ENCODE results near the gene SLC25A24.
"Not testable (repeated sequence)": the region's sequence is repeated elsewhere in the genome, so short reads cannot be mapped to it uniquely, and the experiment has no call there.

SLC25A24 gene

DNA sequence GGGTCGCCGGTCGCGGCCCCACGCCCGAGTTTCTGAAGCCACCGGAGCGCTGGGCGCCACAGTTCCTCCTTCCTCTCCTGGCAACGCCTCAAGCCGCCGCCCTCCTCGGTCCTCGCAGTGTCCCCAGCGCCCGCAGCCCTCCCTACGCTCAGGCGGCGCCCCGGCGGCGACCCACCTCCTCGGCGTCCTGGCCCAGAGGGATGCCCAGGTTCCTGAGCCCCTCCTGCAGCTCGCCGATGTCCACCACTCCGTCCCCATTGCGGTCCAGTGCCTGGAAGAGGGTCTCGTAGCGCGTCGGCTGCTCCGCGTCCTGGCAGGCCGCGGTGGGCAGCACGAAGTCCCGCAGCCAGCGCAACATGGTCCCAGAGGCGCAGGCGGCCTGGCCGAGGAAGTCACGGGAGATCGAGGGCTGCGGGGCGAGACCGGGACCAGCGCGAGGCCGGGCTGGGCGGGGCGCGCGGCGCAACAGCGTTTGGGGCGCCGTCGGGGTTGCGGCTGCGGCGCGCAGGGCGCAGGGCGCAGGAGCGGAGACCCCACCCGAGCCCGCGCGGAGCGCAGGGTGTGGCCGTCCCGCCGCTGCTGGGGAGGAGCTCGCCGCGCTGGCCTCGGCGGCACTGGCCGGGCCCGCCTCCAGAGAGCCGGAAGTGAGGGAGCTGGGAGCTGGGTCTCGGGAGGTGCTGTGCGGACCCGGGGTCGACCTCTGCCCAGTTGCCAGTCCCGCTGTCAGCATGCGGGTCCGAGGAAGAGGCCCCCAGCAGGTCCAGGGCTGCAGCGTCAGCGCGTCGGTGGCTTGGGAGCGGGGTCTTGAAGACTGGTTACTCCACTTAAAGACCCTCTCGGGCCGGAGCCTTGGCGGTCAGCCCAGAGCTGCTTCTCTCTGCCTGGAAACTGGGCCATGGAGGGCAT lies at the start of gene SLC25A24:
TSS of gene SLC25A24 (minus strand) at position 563 of the 906 bp plus-strand sequence. CDS start at position 358, 205 bp downstream.
- DNase-seq = peak; percentile 76

DNA sequence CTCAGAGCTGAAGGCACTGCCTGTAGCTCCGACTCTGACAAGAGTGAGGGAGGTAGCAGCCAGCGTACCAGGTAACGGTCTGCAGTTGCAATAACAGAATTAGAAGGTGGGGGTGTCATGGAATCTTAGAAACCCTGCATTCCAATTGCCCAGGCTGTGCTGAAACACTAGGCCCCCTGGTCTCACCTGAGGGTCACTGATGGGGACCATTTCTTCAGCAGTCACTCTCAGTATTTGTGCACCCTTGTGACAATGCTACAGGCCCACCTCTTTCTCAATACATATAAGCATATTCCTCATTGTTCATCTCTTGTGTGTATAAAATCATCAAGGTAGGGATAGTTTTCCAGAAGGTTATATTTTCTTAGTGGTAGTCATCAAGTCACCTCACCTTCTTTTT lies 43.8 kb upstream of the SLC25A24 start, which contains the start of gene NBPF4:
TSS of gene NBPF4 (minus strand) at position 101 of the 400 bp plus-strand sequence. CDS start 315 bp downstream, outside the sequence.
- not testable (repeated sequence) for DNase-seq

DNA sequence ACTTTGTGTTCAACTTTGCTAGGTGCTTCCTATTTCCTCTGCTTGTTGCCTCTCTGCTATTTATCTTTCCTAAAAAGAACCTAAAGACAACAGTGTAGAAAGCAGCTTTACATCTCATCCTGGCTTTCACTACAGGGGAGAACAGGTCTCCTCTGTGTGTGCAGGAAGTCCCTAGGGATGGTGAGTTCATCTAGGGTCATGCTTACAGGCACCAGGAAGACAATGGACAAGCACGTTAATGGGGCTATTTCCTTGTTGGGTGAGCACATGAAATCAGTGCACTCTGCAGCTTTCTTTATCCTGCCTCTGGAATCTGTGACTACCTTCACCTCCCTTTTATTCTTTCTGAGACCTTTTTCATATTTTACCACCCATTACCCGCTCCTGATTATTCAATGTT lies 39.3 kb upstream of the SLC25A24 start:
- not testable (repeated sequence) for DNase-seq

DNA sequence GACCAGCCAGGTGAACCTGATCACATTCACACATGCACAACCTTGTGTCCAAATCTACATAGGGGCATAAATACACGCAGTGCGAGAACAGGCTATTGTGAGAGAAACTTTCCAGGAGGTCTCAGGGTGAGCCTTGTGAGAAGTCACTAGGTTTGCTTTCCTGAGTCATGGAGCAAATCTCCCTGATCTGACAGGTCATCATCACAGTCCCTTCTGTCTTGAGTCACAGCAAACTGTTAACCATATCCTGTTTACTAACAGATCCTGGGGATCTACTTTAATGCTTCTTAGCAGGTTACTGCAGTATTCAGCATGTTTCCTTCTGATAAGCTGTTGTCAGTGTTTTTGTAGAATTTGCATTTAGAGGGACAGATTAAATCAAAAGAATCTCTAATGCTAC lies 35.2 kb upstream of the SLC25A24 start:
- peak; percentile 16 for DNase-seq

DNA sequence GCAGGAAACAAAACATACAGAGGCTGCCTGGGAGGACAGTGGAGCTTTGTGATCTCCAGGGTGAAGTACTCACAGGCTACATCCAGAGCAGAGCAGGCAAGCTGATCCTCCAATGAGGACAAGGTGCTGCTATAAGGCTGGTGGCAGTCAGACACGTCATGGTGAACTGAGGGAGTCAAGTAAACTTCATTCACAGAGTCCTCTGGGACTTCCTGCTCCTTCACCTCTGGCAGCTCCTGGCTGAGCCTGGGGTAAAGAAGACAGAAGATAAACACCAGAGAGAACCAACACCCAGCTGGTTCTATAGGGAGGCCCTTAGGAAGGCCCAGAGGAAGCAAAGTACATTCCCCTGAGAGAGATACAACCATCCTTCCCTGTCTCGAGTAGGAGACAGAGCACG lies 32.0 kb upstream of the SLC25A24 start:
- DNase-seq = not testable (repeated sequence)

DNA sequence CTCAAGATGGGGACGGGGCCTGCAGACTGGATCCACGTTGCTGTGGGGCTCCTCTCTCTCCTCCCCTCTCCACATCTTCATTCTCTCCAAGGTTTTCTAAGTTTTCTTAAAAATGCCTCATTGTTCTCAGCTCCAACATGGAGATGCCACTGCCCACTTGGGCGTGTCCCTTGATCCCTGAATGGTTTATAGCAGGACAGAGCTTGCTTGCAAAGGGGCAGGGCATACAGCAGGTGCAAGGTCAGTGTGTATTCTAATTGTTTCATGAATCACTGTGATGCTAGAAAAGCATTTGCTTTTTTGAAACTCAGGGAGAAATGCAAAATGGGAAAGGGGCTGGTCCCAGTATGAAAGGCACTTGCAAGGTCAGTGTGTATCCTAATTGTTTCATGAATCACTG lies 29.8 kb upstream of the SLC25A24 start:
- not testable (repeated sequence) for DNase-seq

DNA sequence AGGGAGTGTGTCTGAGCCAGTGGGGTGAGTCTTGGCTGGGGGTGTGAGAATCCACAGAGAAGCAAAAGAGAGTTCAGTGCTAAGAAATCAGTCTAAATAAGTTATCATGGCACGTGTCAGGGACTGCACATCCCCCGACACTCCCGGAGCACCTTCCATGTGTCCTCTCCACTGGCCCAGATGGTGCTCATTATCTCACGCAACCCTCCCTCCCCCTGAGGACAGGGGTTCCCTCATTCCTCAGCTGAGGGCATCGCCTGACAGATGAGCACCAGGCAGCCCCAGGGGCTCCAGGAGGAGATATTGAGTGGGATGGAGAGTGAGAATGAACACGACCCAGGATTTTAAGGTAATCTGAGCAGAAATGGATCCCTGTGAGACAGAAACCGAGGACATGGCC lies 27.6 kb upstream of the SLC25A24 start:
- not testable (repeated sequence) for DNase-seq

DNA sequence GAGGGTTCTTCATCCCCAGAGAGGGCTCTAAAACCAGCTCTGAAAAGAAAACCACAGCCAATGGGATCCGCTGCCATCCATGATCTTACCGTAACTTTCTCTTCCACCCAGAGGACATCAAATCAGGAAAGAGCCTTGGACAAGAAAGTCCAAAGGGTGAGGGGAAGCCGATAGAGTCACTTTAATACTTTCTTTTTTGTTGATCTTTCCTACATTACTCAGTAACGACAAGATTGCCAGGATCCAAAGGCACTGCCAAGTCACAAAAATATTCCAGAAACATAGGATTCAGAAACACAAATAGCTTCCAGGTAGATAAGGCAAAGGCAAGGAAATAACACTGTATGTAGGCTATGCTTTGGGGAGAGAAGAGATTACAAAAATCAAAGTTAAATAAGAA lies 26.7 kb upstream of the SLC25A24 start:
- not testable (repeated sequence) for DNase-seq

DNA sequence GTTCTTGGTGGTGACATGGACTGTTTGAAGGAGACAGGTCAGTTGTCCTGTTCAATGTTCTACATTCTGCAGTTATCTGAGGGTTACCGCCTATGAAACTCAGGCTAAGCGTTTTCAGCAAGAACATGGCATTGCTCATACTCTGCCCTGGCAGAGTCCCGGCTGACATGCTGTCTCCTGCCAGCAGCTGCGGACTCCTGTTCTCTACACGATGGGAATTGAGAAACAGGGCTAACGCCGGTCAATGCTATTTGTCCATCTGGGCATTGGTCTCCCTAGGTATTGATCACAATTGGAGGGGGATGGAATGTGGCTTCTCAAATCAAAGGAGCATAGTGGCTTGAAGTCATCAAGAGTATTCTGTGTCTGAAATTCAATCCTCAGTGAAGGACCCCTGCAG lies 23.1 kb upstream of the SLC25A24 start:
- not testable (repeated sequence) for DNase-seq

DNA sequence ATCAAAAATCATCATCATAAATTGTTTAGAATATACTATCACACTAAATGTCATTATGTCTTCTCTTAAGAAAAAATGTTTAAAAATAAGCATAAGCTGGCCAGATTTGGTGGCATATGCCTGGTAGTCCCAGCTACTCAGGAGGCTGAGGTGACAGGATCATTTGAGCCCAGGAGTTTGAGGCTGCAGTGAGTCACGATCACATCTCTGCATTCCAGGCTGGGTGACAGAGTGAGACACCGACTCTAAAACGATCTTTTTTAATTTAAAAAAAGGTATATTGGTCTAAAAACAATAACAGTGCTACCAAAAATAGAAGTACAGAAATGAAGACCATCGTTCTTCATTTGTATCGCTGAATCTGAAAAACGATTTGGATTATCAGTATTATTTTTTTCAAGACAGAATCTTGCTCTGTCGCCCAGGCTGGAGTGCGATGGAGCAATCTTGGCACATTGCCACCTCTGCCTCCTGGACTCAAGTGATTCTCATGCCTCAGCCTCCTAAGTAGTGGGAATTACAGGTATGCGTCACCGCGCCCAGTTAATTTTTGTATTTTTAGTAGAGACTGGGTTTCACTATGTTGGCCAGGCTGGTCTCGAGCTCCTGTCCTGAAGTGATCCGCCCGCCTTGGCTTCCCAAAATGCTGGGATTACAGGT lies 17.5 kb upstream of the SLC25A24 start:
- not testable (repeated sequence) for DNase-seq

DNA sequence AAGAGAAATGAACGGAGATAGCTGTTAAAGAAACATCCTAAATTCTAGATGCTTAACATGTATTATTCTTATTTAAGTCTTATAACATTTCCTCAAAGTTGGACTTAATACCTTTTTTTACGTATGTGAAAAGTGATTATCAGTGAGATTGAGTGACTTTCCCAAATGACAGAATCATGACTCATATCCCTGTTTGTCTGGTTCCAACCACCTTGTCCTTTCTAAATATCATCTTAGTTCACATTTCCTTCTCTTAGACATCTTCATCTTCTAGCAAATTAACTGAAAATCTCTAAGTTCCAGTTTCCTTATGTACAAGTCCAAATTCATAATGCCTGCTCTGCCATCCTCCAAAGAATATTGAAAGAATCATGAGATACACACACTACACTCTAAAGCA lies 16.9 kb upstream of the SLC25A24 start:
- DNase-seq = not testable (repeated sequence)

DNA sequence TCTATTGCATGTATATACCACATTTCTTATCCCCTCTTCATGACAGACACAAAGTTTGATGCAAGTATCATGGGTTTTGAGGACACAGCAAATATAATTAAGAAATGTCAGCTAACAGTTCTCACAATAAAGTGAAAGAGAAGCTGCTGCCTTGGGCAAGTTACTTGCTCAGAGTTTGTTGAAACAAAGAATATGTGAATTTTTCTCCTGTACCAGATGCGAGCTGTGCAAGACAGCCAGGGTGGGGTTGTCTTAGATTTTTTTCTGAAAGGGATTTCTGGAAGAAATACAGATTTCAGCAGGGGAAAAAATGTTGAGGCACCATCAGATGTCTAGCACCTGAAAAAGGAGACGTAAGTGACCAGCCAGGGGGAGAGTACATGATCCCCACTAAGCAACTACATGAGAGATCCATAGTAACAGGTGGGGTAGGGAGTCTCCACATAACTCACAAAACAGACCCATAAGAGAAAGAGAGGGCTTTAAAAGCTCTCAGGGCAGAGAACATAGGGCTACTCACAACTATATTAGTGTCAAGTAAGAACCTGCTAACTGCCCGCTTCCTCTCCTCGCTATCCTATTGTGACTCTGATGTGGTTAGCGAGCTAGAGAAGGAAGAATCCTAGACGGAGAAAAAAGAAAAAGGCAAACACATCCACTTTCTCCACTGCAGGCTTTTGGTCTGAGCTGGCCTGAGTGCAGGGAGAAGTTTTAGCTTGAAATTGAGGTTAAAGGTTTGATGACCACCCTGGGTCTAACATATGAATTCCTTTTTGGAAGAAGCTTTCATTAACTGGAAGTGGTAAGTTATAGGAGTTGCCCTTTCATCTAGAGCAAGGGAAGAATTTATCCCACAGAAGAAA lies 16.1 kb upstream of the SLC25A24 start:
- not testable (repeated sequence) for DNase-seq

DNA sequence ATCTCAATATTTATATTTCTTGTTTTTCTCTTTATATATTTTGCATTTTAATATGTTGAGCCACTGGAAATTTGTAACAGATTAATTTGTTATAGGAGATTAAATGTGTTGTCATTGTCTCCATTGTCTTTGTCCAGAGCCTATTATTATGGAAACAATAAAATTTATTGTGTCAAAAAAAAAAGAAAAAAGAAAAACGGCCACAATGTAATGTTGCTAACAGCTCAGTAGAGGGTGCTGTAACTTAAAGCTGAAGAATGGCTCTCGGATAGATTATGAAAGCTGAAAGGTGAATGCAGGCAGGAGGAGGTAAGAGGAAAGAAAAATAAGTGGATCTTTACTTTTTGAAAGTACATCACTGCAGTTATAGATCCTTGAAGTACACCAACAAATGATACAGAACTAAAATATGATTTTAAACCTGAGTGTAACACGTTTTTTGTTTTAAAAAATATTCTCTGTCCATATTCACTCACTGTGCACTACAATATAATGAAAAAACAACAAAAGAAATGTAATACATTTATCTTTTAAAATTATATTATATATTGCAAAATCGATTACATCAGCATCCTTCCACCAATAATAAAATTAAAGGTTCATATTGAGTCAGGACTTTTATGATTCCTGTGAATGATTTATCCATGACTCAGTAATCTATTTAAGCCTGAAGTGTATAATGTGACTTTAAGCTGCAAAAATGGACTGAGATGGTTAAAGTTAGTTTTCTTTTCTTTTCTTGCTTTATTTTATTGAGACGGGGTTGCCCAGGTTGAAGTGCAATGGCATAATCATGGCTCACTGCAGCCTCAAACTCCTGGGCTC lies 14.7 kb upstream of the SLC25A24 start:
- DNase-seq = not testable (repeated sequence)

DNA sequence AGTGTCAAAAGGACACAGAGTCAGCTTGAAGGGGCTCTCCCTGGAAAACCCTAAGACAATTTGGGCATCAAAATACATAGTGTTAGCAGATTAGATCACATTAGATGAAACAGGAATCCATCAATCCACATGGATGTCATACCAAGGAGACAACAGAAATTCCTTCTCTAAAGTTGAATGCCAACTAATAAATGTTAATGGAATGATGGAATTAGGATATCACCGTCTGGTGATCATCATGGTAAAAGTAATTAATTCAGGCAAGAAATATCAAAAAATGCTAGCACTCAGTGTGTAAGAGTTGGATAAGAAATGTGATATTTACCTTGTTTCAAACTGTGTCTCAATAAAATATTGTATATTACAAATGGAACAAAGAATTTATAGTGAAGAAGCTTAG lies 10.9 kb upstream of the SLC25A24 start:
- DNase-seq = no peak

DNA sequence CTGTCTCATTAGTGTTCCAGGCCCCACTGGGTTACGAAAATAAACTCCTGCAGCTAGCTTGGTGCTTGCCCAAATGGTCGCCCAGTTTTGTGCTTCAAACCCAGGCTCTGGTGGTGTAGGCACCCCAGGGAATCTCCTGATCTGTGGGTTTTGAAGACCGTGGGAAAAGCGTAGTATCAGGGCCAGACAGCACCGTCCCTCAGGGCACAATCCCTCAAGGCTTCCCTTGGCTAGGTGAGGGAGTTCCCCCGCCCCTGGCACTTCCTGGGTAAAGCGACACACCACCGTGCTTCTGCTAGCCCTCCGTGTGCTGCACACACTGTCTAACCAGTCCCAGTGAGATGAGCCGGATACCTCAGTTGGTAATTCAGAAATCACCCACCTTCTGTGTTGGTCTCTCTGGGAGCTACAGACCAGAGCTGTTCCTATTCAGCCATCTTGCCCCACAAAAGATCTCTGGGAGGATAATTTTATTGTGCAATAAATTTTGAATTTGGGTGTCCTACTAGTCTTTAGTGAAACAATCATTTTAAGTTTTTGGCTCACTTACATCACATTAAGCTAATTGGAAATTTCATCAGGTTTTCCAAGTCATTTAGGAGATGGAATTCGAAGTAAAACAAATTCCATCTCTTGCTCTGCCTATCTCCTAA lies 9.4 kb upstream of the SLC25A24 start:
- DNase-seq = no peak

DNA sequence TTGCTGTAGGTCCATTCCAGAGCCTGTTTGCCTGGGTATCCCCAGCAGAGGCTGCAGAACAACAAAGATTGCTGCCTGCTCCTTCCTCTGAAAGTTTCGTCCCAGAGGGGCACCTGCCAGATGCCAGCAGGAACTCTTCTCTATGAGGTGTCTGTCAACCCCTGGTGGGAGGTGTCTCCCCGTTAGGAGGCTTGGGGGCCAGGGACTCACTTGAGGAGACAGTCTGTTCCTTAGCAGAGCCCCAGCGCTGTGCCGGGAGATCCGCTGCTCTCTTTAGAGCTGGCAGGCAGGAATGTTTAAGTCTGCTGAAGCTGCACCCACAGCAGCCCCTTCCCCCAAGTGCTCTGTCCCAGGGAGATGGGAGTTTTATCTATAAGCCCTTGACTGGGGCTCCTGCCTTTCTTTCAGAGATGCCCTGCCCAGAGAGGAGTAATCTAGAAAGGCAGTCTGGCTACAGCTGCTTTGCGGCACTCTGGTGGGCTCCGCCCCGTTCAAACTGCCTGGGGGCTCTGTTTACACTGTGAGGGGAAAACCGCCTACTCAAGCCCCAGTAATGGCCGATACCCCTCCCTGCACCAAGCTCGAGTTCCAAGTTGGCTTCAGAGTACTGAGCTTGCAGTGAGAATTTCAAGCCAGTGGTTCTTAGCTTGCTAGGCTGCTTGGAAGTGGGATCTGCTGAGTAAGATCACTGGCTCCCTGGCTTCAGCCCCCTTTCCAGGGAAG lies 8.7 kb upstream of the SLC25A24 start:
- no peak for DNase-seq

DNA sequence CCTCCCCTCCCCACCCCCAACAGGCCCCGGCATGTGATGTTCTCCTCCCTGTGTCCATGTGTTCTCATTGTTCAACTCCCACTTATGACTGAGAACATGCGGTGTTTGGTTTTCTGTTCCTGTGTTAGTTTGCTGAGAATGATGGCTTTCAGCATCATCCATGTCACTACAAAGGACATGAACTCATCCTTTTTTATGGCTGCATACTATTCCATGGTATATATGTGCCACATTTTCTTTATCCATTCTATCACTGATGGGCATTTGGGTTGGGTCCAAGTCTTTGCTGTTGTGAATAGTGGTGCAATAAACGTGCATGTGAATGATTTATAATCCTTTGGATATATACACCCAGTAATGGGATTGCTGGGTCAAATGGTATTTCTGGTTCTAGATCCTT lies 3.4 kb upstream of the SLC25A24 start:
- DNase-seq = not testable (repeated sequence)

DNA sequence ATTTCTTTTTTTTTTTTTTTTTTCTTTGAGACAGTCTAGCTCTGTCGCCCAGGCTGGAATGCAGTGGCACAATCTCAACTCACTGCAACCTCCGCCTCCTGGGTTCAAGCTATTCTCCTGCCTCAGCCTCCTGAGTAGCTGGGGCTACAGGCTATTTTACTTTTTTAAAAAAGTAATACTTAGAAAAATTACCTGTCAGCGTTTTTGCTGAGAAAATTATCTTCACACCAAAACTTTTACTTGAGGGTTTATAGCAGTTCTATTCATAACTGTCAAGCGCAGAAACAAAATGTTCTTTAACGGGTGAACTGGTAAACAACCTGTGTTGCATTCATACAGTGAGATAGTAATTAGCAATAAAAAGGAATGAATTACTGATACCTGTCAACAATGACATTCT lies 1.5 kb upstream of the SLC25A24 start:
- DNase-seq = no peak

DNA sequence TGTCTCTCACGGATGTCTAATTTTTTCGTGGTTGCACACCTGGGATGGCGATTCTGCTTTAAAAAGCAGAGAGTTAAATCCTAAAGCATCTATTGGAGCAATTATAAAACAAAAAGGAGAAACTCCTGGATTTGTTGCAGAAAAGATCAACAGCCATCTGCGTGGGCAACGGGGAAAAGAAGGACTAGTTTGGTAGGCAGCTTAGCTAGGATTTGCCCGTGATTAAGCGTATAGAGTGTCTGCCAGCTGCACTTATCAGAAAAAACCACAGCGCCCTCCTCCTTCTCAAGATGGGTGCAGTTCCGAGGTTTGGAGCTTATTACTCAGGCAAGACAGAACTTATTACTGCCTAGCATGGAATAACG lies 526 bp upstream of the SLC25A24 start:
- DNase-seq = peak; percentile 60

DNA sequence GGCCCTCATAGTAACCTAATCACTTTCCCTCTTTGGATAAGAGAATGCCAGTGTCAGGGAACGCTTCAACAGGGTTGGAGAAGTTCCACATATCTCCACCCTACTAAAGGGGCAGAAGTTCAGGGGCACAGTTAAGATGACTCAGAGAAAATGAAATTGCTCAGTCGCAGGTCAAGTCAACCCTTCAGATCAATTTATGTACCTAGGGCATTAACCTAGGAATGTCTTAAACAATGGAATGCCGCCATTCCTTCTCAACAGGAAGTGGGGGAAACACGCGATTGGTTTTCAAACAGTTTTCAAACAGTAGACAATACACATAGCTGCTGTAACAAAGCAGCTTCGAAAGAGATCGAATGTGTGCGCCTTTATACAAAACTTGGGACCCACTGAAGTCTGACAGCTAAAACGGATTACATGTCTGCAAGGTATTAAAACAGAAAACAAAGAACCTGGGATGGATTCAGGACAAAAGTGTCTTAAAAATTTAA lies 897 bp downstream of the SLC25A24 start:
- no peak for DNase-seq

DNA sequence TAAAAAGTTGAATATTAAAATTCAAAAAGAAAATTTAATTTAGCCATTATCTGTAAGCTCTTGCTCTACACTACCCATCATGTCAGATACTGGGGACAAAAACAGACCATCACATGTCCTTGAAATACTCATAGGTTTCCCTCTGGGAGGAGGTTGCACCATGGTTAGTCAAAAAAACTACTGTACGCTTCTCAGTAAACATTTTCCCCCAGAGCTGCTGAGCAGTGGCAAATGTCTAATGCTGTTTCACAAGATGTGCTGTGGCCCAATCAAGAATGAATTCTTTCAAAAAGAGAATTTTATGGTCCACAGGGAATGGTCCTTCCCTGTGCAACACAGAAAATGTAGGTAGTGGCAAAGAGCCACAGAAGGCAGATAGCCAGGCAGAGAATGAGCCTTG lies 6.1 kb downstream of the SLC25A24 start:
- no peak for DNase-seq

All from activated CD4-positive, alpha-beta T cell treated with anti-CD3 and anti-CD28 coated beads, Interleukin-2, amount 50 U/mL, for 16 hours (primary cell).